Measurements from ENCODE around the gene SCARB1. TPM values are rescaled to one million over a fixed set of nuclear protein-coding genes. Genes with fewer than 3 reads are reported as not detected.

The SCARB1 gene
- total RNA-seq, 1 donor from 2014 or later, result 44.5 TPM

DNA sequence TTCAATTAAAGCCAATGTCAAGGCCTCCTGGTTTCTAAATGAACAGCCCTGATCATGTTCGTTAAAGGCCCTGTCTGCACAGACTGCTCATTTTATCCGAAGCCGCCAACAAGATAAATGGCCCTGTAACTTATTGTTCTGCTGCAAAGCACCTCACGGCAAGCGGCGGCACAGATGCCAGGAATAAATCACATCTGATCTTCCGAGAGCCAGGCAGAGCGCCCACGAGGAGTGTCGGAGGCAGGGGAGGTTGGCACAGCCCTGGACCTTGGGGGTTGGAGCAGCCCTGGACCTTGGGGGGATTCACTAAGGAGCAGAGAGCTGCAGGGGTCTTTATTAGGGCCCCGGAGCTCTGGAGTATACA is 110.5 kb downstream of the SCARB1 start:
- peaks cover 13% of the 10 kb centered on the region for H3K4me1 ChIP-seq (ENCODE audit: insufficient read depth, low read length)
- H3K27ac ChIP-seq (ENCODE audit: low read depth, low read length), result no peak overlapping the region
- peaks cover 19% of the 10 kb centered on the region for H3K4me1 Mint-ChIP-seq (ENCODE audit: low read depth, unreplicated experiment)
- H3K36me3 ChIP-seq (ENCODE audit: insufficient read depth, low read length), result no peaks in the 10 kb centered on the region
- no peak for TF ChIP-seq EZH2 (IDR thresholded peaks at IDR 0.05; ENCODE audit: insufficient read depth, low read length)
- TF ChIP-seq, protein P1, sequence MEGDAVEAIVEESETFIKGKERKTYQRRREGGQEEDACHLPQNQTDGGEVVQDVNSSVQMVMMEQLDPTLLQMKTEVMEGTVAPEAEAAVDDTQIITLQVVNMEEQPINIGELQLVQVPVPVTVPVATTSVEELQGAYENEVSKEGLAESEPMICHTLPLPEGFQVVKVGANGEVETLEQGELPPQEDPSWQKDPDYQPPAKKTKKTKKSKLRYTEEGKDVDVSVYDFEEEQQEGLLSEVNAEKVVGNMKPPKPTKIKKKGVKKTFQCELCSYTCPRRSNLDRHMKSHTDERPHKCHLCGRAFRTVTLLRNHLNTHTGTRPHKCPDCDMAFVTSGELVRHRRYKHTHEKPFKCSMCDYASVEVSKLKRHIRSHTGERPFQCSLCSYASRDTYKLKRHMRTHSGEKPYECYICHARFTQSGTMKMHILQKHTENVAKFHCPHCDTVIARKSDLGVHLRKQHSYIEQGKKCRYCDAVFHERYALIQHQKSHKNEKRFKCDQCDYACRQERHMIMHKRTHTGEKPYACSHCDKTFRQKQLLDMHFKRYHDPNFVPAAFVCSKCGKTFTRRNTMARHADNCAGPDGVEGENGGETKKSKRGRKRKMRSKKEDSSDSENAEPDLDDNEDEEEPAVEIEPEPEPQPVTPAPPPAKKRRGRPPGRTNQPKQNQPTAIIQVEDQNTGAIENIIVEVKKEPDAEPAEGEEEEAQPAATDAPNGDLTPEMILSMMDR (IDR thresholded peaks at IDR 0.05; ENCODE audit: insufficient read depth, low read depth, low read length), result no peak
- no peaks in the 10 kb centered on the region for H3K79me2 ChIP-seq (ENCODE audit: insufficient read depth, low read length)
- no peak overlapping the region for H3K4me3 ChIP-seq (ENCODE audit: insufficient read depth, low read depth, low read length)
- FAIRE-seq (no peak), DNase-seq (ENCODE audit: low read depth) (no peak)
- peaks cover 4% of the 10 kb centered on the region for H3K27me3 Mint-ChIP-seq (ENCODE audit: low read depth, unreplicated experiment)
- H3K9ac ChIP-seq (ENCODE audit: low read length), result no peak overlapping the region
- H3K27ac Mint-ChIP-seq (ENCODE audit: unreplicated experiment), result no peak overlapping the region
- no peaks in the 10 kb centered on the region for H4K20me1 ChIP-seq (ENCODE audit: insufficient read depth, low read length)
- H2AFZ ChIP-seq (ENCODE audit: low read depth, low read length), result no peak overlapping the region
- H3K9me3 ChIP-seq (ENCODE audit: insufficient read depth, low read depth, low read length), result peaks cover 7% of the 10 kb centered on the region
- no peaks in the 10 kb centered on the region for H3K36me3 Mint-ChIP-seq (ENCODE audit: low read depth, unreplicated experiment)
- H3K9me3 Mint-ChIP-seq (ENCODE audit: unreplicated experiment), result peaks cover 20% of the 10 kb centered on the region
- no peaks in the 10 kb centered on the region for H3K27me3 ChIP-seq (ENCODE audit: insufficient read depth, low read length)
- no peak overlapping the region for H3K4me3 Mint-ChIP-seq (ENCODE audit: unreplicated experiment)
- H3K4me2 ChIP-seq (ENCODE audit: low read length), result no peak overlapping the region

GRCh38 chr12:124752437-124753227 is 111.0 kb downstream of the SCARB1 start:
- no peak overlapping the region for H3K27ac Mint-ChIP-seq (ENCODE audit: unreplicated experiment)
- FAIRE-seq, result no peak

More at GRCh38 chr12:124752437-124753227, 111.0 kb downstream of the SCARB1 start:
- Histone ChIP-seq H3K4me2 (ENCODE audit: low read length) (no peak overlapping the region), H4K20me1 (ENCODE audit: insufficient read depth, low read length) (no peaks in the 10 kb centered on the region), H3K36me3 (ENCODE audit: insufficient read depth, low read length) (no peaks in the 10 kb centered on the region), H2AFZ (ENCODE audit: low read depth, low read length) (no peak overlapping the region), H3K79me2 (ENCODE audit: insufficient read depth, low read length) (no peaks in the 10 kb centered on the region), H3K27me3 (ENCODE audit: insufficient read depth, low read length) (no peaks in the 10 kb centered on the region), H3K9ac (ENCODE audit: low read length) (no peak overlapping the region), H3K4me1 (ENCODE audit: insufficient read depth, low read length) (peaks cover 16% of the 10 kb centered on the region), H3K27ac (ENCODE audit: low read depth, low read length) (no peak overlapping the region), H3K9me3 (ENCODE audit: insufficient read depth, low read depth, low read length) (peaks cover 7% of the 10 kb centered on the region), H3K4me3 (ENCODE audit: insufficient read depth, low read depth, low read length) (no peak overlapping the region)
- peaks cover 15% of the 10 kb centered on the region for H3K9me3 Mint-ChIP-seq (ENCODE audit: unreplicated experiment)
- TF ChIP-seq, protein P1 (IDR thresholded peaks at IDR 0.05; ENCODE audit: insufficient read depth, low read depth, low read length), result no peak
- no peak for TF ChIP-seq EZH2 (IDR thresholded peaks at IDR 0.05; ENCODE audit: insufficient read depth, low read length)
- H3K27me3 Mint-ChIP-seq (ENCODE audit: low read depth, unreplicated experiment), result peaks cover 4% of the 10 kb centered on the region
- H3K4me3 Mint-ChIP-seq (ENCODE audit: unreplicated experiment), result no peak overlapping the region
- no peaks in the 10 kb centered on the region for H3K36me3 Mint-ChIP-seq (ENCODE audit: low read depth, unreplicated experiment)
- peaks cover 21% of the 10 kb centered on the region for H3K4me1 Mint-ChIP-seq (ENCODE audit: low read depth, unreplicated experiment)
- DNase-seq (ENCODE audit: low read depth), result no peak

Data from astrocyte (in vitro differentiated cells and primary cell).